GM19351 (cell line): Measurements from ENCODE around the gene PCSK1N.
"Not testable (repeated sequence)": the region's sequence is repeated elsewhere in the genome, so short reads cannot be mapped to it uniquely, and the experiment has no call there.

ENCODE experiments used
- ATAC-seq: cut with Tn5 transposase; IDR thresholded peaks from one replicate; pipeline ENCODE4 v1.9.1; 2021; ENCODE audit warnings: mild to moderate bottlenecking, moderate library complexity; ENCODE audit not compliant: unreplicated experiment

Gene PCSK1N

GRCh38 chrX:48824066-48824465, 11.3 kb downstream of the PCSK1N start:
- no peak for ATAC-seq

GRCh38 chrX:48823053-48823452, 12.4 kb downstream of the PCSK1N start:
- ATAC-seq = no peak

GRCh38 chrX:48819394-48819793, 16.0 kb downstream of the PCSK1N start:
- ATAC-seq = not testable (repeated sequence)

GRCh38 chrX:48818866-48819265, 16.5 kb downstream of the PCSK1N start:
- ATAC-seq = no peak

- ATAC-seq = no peak
Observed at GRCh38 chrX:48818098-48818497, 17.3 kb downstream of the PCSK1N start.

- ATAC-seq = no peak
Observed at GRCh38 chrX:48816014-48816810, 19.2 kb downstream of the PCSK1N start.

- ATAC-seq = no peak
Observed at GRCh38 chrX:48815266-48815665, 20.1 kb downstream of the PCSK1N start.

GRCh38 chrX:48814722-48815121, 20.7 kb downstream of the PCSK1N start:
- no peak for ATAC-seq

- no peak for ATAC-seq
Observed at GRCh38 chrX:48813644-48814043, 21.8 kb downstream of the PCSK1N start.

- ATAC-seq = no peak
Observed at GRCh38 chrX:48806081-48806480, 29.3 kb downstream of the PCSK1N start.

- no peak for ATAC-seq
Observed at GRCh38 chrX:48802905-48803200, 32.6 kb downstream of the PCSK1N start.

- ATAC-seq = peak; percentile 48
Observed at GRCh38 chrX:48802089-48802904, 33.1 kb downstream of the PCSK1N start.

GRCh38 chrX:48801280-48802088, 33.9 kb downstream of the PCSK1N start, which contains the start of gene HDAC6:
Gene HDAC6, plus strand, starts transcription at chrX:48802067. Its CDS starts 626 bp downstream, at chrX:48802693.
- peak; percentile 80 for ATAC-seq

- no peak for ATAC-seq
Observed at GRCh38 chrX:48800574-48801279, 34.7 kb downstream of the PCSK1N start.

GRCh38 chrX:48798318-48798717, 37.1 kb downstream of the PCSK1N start:
- no peak for ATAC-seq

- ATAC-seq = no peak
Observed at GRCh38 chrX:48794911-48795515, 40.4 kb downstream of the PCSK1N start.

- no peak for ATAC-seq
Observed at GRCh38 chrX:48794340-48794910, 41.0 kb downstream of the PCSK1N start.

GRCh38 chrX:48793935-48794334, 41.5 kb downstream of the PCSK1N start:
- no peak for ATAC-seq

GRCh38 chrX:48792219-48792618, 43.2 kb downstream of the PCSK1N start:
- no peak for ATAC-seq
